IMR-90 (cell line): ENCODE measurements around the gene SDHB. TPM values are rescaled to one million over a fixed set of nuclear protein-coding genes. Genes with fewer than 3 reads are reported as not detected.

Source experiments
- ATAC-seq: fragments of 200-7000 bp; cut with Tn5 transposase; 2 replicates; pipeline ENCODE4 v1.9.1; 2020; ENCODE audit warnings: low read depth, mild to moderate bottlenecking, moderate library complexity
- BruUV-seq: library from RNA; stranded (reverse); fragments of 400-500 nt; replicated peaks from 2 replicates; lab custom pipeline; 2021; lab: Mats Ljungman, UMichigan
- CTCF ChIA-PET: fragments of 300-600 bp; formaldehyde crosslinking; extraction: SDS; loops from one replicate; lab custom pipeline; 2021; ENCODE audit warnings: antibody characterized with exemption; lab: Yijun Ruan, JAX
- POLR2A ChIA-PET: fragments of 300-600 bp; sonication (Branson Sonifier 250); formaldehyde crosslinking; loops from one replicate; lab custom pipeline; 2022; ENCODE audit warnings: antibody characterized with exemption; ENCODE audit not compliant: unreplicated experiment; lab: Charles Lee
- DNase-seq: peaks from one replicate; pipeline ENCODE4 v3.0.0; 2013
- H2AFZ ChIP-seq: replicated peaks from 2 replicates; pipeline ENCODE3; 2013; ENCODE audit warnings: low read length, mild to moderate bottlenecking; ENCODE audit not compliant: poor library complexity
- H2AK5ac ChIP-seq: 2 replicates; pipeline ENCODE4 v1.6.1; 2013; ENCODE audit warnings: low read depth, low read length, inconsistent platforms
- H2AK9ac ChIP-seq: replicated peaks from 2 replicates; pipeline ENCODE3; 2013; ENCODE audit warnings: mild to moderate bottlenecking, low read depth, low read length, moderate library complexity; ENCODE audit not compliant: poor library complexity
- H2BK120ac ChIP-seq: 2 replicates; pipeline ENCODE4 v1.6.1; 2013; ENCODE audit warnings: low read depth, low read length, inconsistent platforms
- H2BK15ac ChIP-seq: 3 replicates; pipeline ENCODE4 v1.6.1; 2013; ENCODE audit warnings: low read depth, low read length, inconsistent platforms
- H2BK20ac ChIP-seq: 2 replicates; pipeline ENCODE4 v1.6.1; 2013; ENCODE audit warnings: low read depth, mild to moderate bottlenecking, inconsistent platforms, low read length, moderate library complexity
- H2BK5ac ChIP-seq: 2 replicates; pipeline ENCODE4 v1.6.1; 2013; ENCODE audit warnings: mild to moderate bottlenecking, low read depth, low read length, inconsistent platforms; ENCODE audit not compliant: poor library complexity, severe bottlenecking
- H3K14ac ChIP-seq: replicated peaks from 2 replicates; pipeline ENCODE4 v1.6.1; 2013; ENCODE audit warnings: low read depth, low read length, inconsistent platforms
- H3K18ac ChIP-seq: 2 replicates; pipeline ENCODE4 v1.6.1; 2013; ENCODE audit warnings: low read depth, low read length, control low read depth
- H3K23ac ChIP-seq: 2 replicates; pipeline ENCODE4 v1.6.1; 2013; ENCODE audit warnings: low read depth, low read length, inconsistent platforms
- H3K27ac ChIP-seq: 2 replicates; pipeline ENCODE4 v1.5.1; 2013; ENCODE audit warnings: mild to moderate bottlenecking, control low read depth, low read length; ENCODE audit not compliant: insufficient read depth
- H3K27me3 ChIP-seq: 2 replicates; pipeline ENCODE4 v1.6.1; 2013; ENCODE audit warnings: low read length; ENCODE audit not compliant: control insufficient read depth, insufficient read depth
- H3K36me3 ChIP-seq: 2 replicates; pipeline ENCODE4 v1.6.1; 2013; ENCODE audit warnings: low read length, mixed read lengths; ENCODE audit not compliant: control insufficient read depth, insufficient read depth
- H3K4ac ChIP-seq: 2 replicates; pipeline ENCODE4 v1.6.1; 2013; ENCODE audit warnings: low read depth, low read length, inconsistent platforms
- H3K4me1 ChIP-seq: 2 replicates; pipeline ENCODE4 v1.6.1; 2013; ENCODE audit warnings: low read length, mixed read lengths; ENCODE audit not compliant: control insufficient read depth, insufficient read depth
- H3K4me2 ChIP-seq: 2 replicates; pipeline ENCODE4 v1.6.1; 2013; ENCODE audit warnings: low read depth, mild to moderate bottlenecking, control low read depth, low read length, moderate library complexity
- H3K4me3 ChIP-seq: 2 replicates; pipeline ENCODE4 v1.5.1; 2013; ENCODE audit warnings: low read depth, mild to moderate bottlenecking, control low read depth, low read length, moderate library complexity; ENCODE audit not compliant: insufficient read depth
- H3K56ac ChIP-seq: 2 replicates; pipeline ENCODE4 v1.6.1; 2013; ENCODE audit warnings: low read length, inconsistent platforms; ENCODE audit not compliant: insufficient read depth; ENCODE audit errors: extremely low read depth
- H3K79me1 ChIP-seq, 2 experiments: 2 replicates each; pipeline ENCODE4 v1.6.1; 2013; ENCODE audit warnings: low read length in 2 of 2, inconsistent platforms in 1 of 2, low read depth in 1 of 2
- H3K9ac ChIP-seq: 2 replicates; pipeline ENCODE4 v1.6.1; 2013; ENCODE audit warnings: low read depth, low read length, control low read depth
- H3K9me1 ChIP-seq: 2 replicates; pipeline ENCODE4 v1.6.1; 2013; ENCODE audit warnings: low read length, inconsistent platforms; ENCODE audit not compliant: insufficient read depth
- H3K9me3 ChIP-seq: 2 replicates; pipeline ENCODE4 v1.6.1; 2013; ENCODE audit warnings: low read length; ENCODE audit not compliant: control insufficient read depth, insufficient read depth
- H4K20me1 ChIP-seq: 2 replicates; pipeline ENCODE4 v1.6.1; 2013; ENCODE audit warnings: low read length, inconsistent platforms; ENCODE audit not compliant: insufficient read depth
- H4K5ac ChIP-seq: 2 replicates; pipeline ENCODE4 v1.6.1; 2013; ENCODE audit warnings: mild to moderate bottlenecking, low read depth, low read length, control low read depth
- H4K8ac ChIP-seq, 2 experiments: 2 replicates each; pipeline ENCODE4 v1.6.1; 2013; ENCODE audit warnings: low read depth in 2 of 2, low read length in 2 of 2, control low read depth in 1 of 2, inconsistent platforms in 1 of 2
- H4K91ac ChIP-seq: 2 replicates; pipeline ENCODE4 v1.6.1; 2013; ENCODE audit warnings: low read depth, low read length, inconsistent platforms; ENCODE audit not compliant: insufficient read depth
- BHLHE40 ChIP-seq: fragments of 150-350 bp; IDR thresholded peaks from 2 replicates; pipeline ENCODE4 v1.6.1; 2016; ENCODE audit warnings: mild to moderate bottlenecking, low read depth, low read length
- CTCF ChIP-seq: conservative IDR thresholded peaks from 2 replicates; pipeline ENCODE4 v1.5.1; 2012; ENCODE audit warnings: mild to moderate bottlenecking, low read depth, low read length, improper control_type of control experiment
- ELK1 ChIP-seq: fragments of 150-350 bp; IDR thresholded peaks from 2 replicates; pipeline ENCODE4 v1.6.1; 2016; ENCODE audit warnings: low read depth, mild to moderate bottlenecking, low read length, moderate library complexity, borderline replicate concordance
- MAZ ChIP-seq: IDR thresholded peaks from 2 replicates; pipeline ENCODE4 v1.6.1; 2012; ENCODE audit warnings: low read depth, mild to moderate bottlenecking, low read length, improper control_type of control experiment, moderate library complexity, borderline replicate concordance
- MXI1 ChIP-seq: IDR thresholded peaks from 2 replicates; pipeline ENCODE4 v1.6.1; 2012; ENCODE audit warnings: low read depth, mild to moderate bottlenecking, low read length, moderate library complexity, borderline replicate concordance
- NFE2L2 ChIP-seq: fragments of 150-350 bp; IDR thresholded peaks from 2 replicates; pipeline ENCODE4 v1.6.1; 2016; ENCODE audit warnings: low read depth, mild to moderate bottlenecking, low read length
- POLR2A ChIP-seq: IDR thresholded peaks from 2 replicates; pipeline ENCODE4 v1.6.1; 2012; ENCODE audit warnings: mild to moderate bottlenecking, low read depth, low read length
- RAD21 ChIP-seq: IDR thresholded peaks from 2 replicates; pipeline ENCODE4 v1.6.1; 2012; ENCODE audit warnings: low read length, improper control_type of control experiment
- WGBS, 2 experiments: methylation state at CpG; one replicate each; pipeline versions ENCODE4 v1.1.5 to v1.1.7; 2013; ENCODE audit warnings: missing lambda C conversion rate in 2 of 2; ENCODE audit not compliant: insufficient read length in 1 of 2; ENCODE audit errors: extremely low coverage in 2 of 2; 5-methylcytosine and 5-hydroxymethylcytosine counted together
- dilution Hi-C: fragments of 300-500 bp; cut with HindIII; formaldehyde crosslinking; loops from one replicate; pipeline ENCODE4 v1.14.3; 2018; ENCODE audit warnings: low sequenced_read_pairs; ENCODE audit not compliant: unreplicated experiment
- in situ Hi-C: fragments of 300-500 bp; cut with MboI; formaldehyde crosslinking; loops from 3 replicates; pipeline ENCODE4 v1.14.3; 2019; ENCODE audit warnings: low sequenced_read_pairs, inconsistent platforms, mixed read lengths
- intact Hi-C: fragments of 100-400 bp; cut with micrococcal nuclease; formaldehyde crosslinking; loops from 2 replicates; pipeline ENCODE4 v1.10.0; 2022
- polyA plus RNA-seq, 3 experiments: library from polyadenylated mRNA; depleted of rRNA; stranded (reverse); fragments of >200 nt; gene quantifications; 2 replicates each; pipeline ENCODE4 v1.2.3, GENCODE V29; 2012; ENCODE audit warnings: low replicate concordance in 1 of 3
- total RNA-seq: library from RNA; depleted of rRNA; stranded (reverse); fragments of >200 nt; gene quantifications from 2 replicates; pipeline ENCODE4 v1.2.3, GENCODE V29; 2012
- TF ChIP-seq, protein P1 (sequence below): fragments of 150-350 bp; IDR thresholded peaks from 2 replicates; pipeline ENCODE4 v1.6.1; 2017; ENCODE audit warnings: mild to moderate bottlenecking, antibody characterized with exemption, low read length, low read depth

The SDHB gene
- total and polyA plus RNA-seq, 2 of the 4 experiments (the other 2 are of a cell fraction), result 122 to 206 TPM

DNA sequence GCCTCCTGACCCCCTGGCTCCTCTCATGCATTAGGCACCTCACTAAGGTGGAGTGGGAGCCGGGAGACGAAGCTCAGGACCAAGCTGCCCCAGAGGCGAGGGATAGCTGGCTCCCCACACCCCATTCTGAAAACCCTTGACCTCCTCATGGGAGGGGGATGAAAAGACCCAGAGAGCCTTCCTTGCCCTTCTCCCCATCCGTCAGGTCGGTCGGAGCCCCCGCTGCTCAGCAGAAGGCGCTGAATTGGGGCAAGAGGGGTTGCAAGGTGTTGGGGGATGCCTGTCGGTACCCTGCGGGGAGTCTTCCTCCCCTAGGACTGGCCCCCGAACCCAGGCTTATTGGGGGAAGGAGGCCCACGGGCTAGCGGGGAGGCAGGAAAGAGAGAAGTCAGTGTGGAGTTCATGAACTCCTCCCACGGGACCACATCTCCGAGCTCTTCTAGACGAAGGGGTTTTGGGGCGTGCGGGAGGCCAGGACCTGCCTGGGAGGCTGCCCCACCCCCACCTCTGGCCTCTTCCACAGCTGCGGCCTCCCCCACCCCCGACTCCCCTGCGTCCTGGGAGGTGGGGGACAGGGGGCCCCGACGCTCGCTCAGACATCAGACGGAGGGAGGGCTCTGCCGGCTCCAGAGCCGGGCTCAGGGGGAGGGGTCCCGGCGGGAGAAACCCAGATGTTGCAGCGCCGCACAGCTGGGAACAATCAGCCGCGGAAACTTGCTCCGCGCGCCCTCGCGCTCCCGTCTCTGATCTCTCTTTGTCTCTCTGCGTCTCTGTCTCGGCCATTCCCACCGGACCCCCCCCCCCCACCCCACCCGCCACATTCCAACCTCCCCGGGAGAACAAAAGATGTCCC lies 74.1 kb downstream of the SDHB start:
- Histone ChIP-seq H3K27me3 (no peaks in the 10 kb centered on the region), H3K56ac (no peak overlapping the region), H3K4ac (peak overlapping the region; percentile 56), H3K4me3 (peak overlapping the region; percentile 45; the same call in 1 of the 2 replicates), H2AFZ (peak overlapping the region; percentile 72), H2BK20ac (no peak overlapping the region; the same call in 1 of the 2 replicates), H2BK120ac (no peak overlapping the region; the same call in 1 of the 2 replicates), H2BK5ac (no peak overlapping the region), H2AK9ac (peak overlapping the region; percentile 8), H3K4me2 (peak overlapping the region; percentile 36; the same call in 1 of the 2 replicates), H3K23ac (no peak overlapping the region), H3K9me1 (no peaks in the 10 kb centered on the region), H2BK15ac (no peak overlapping the region), H3K14ac (peak overlapping the region; percentile 23; the same call in 1 of the 2 replicates), H3K79me1 (no peaks in the 10 kb centered on the region; a peak in 1 of 4 replicates), H4K5ac (no peak overlapping the region), H4K91ac (no peak overlapping the region), H4K20me1 (peaks cover 3% of the 10 kb centered on the region; the same call in 1 of the 2 replicates), H3K9ac (no peak overlapping the region), H3K9me3 (no peaks in the 10 kb centered on the region), H3K4me1 (peaks cover 8% of the 10 kb centered on the region; the same call in 1 of the 2 replicates), H3K36me3 (no peaks in the 10 kb centered on the region), H2AK5ac (peak overlapping the region; percentile 56; the same call in 1 of the 2 replicates), H3K27ac (no peak overlapping the region), H4K8ac (no peak overlapping the region), H3K18ac (no peak overlapping the region)
- TF ChIP-seq ELK1, result no peak
- no peak for TF ChIP-seq NFE2L2
- TF ChIP-seq MAZ, result no peak
- TF ChIP-seq MXI1, result no peak
- TF ChIP-seq RAD21, result no peak
- TF ChIP-seq CTCF, result no peak
- TF ChIP-seq, protein P1, sequence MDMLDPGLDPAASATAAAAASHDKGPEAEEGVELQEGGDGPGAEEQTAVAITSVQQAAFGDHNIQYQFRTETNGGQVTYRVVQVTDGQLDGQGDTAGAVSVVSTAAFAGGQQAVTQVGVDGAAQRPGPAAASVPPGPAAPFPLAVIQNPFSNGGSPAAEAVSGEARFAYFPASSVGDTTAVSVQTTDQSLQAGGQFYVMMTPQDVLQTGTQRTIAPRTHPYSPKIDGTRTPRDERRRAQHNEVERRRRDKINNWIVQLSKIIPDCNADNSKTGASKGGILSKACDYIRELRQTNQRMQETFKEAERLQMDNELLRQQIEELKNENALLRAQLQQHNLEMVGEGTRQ, result no peak
- no peak for TF ChIP-seq BHLHE40
- TF ChIP-seq POLR2A, result no peak
- in situ Hi-C loops (no loop called here), intact Hi-C loops (no loop called here), dilution Hi-C loops (no loop called here)
- DNase-seq (no peak), ATAC-seq (peak; percentile 10; the same call in 1 of the 2 replicates)
- ChIA-PET POLR2A (no interaction called here), CTCF (no interaction called here)
- BruUV-seq, result no TSS peak
- 0% methylated on average over 4 of the region's 44 CpGs; no CpG with 5 or more reads in 1 of the 2 experiments for WGBS, 2 experiments
